ENCODE measurements around the gene PRKCZ.

The PRKCZ gene

DNA sequence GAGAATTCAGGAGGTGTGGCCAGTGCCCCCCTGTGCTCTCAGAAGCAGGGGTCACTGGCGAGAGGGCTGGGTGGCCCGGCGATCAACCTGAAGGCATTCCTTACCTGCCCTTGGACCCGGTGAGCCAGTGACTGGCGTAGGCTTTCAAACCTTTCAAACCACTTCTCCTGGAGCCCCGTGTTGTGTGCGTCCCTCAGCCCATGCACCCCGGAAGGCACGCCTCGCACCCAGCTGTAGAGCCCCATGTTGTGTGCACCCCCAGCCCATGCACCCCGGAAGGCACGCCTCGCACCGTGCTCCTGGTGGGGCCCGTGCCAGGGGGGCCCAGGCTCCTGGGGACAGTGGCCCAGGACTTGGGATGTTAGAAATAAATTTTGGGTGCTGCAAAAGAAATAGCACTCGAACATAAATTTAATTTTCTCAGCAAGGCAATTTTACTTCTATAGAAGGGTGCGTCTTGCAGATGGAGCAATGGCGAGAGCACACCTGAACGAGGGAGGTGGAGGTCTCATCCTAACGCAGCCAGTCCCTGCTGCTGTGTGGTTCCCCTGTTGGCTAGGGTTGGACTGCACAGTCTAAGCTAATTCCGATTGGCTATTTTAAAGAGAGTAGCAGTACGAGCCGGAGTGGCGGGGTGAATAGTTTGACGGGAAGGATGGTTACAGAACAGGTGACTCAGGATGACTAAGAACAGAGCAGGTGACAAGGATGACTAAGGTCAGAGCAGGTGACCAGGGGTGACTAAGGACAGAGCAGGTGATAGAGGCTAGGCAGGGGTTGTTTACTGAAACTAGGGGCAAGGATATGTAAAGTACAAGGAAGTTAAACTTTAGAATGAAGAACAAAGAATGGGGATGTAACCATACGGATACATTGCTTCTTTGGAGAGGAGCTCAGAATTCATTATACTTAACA lies 47.4 kb downstream of the PRKCZ start:
- no peak for TF ChIP-seq TAF1 (IDR thresholded peaks at IDR 0.05; ENCODE audit: borderline replicate concordance, insufficient read depth, low read length)
- TF ChIP-seq FOXP2 (optimal IDR thresholded peaks at IDR 0.05; ENCODE audit: borderline replicate concordance, extremely low read depth, extremely low read length, insufficient read depth), result no peak
- TF ChIP-seq SIN3A (IDR thresholded peaks at IDR 0.05; ENCODE audit: borderline replicate concordance, insufficient read depth, low read length), result no peak
- no peak for TF ChIP-seq REST (IDR thresholded peaks at IDR 0.05; ENCODE audit: insufficient read depth in 1 of 2, low read depth in 2 of 2, low read length in 2 of 2)
- no peak for TF ChIP-seq POLR2AphosphoS5 (IDR thresholded peaks at IDR 0.05; ENCODE audit: low read depth, low read length)

DNA sequence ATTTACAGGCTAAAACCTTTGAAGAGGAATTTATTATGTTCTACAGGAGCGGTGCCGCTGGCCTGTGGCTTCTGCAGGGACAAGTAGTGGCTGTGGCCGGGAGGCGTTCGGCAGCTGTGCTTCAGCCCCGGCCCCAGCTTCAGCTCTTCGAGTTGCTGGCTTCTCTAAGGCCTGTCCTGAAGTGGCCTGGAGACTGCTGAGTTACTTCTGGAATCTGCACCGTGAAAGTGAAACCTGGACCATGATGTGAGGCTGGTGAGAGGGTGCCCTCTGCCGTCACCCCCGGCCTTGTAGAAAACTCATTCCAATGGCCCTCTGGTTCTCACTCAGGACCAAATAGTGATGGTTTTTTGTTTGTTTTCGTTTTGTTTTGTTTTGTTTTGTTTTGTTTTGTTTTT lies 48.1 kb downstream of the PRKCZ start:
- TF ChIP-seq REST (IDR thresholded peaks at IDR 0.05; ENCODE audit: insufficient read depth in 1 of 2, low read depth in 2 of 2, low read length in 2 of 2) (no peak), TAF1 (IDR thresholded peaks at IDR 0.05; ENCODE audit: borderline replicate concordance, insufficient read depth, low read length) (no peak), SIN3A (IDR thresholded peaks at IDR 0.05; ENCODE audit: borderline replicate concordance, insufficient read depth, low read length) (no peak), FOXP2 (optimal IDR thresholded peaks at IDR 0.05; ENCODE audit: borderline replicate concordance, extremely low read depth, extremely low read length, insufficient read depth) (no peak), POLR2AphosphoS5 (IDR thresholded peaks at IDR 0.05; ENCODE audit: low read depth, low read length) (no peak)

GRCh38 chr1:2098839-2099785 lies 48.9 kb downstream of the PRKCZ start:
- TF ChIP-seq POLR2AphosphoS5 (IDR thresholded peaks at IDR 0.05; ENCODE audit: low read depth, low read length), result no peak
- TF ChIP-seq SIN3A (IDR thresholded peaks at IDR 0.05; ENCODE audit: borderline replicate concordance, insufficient read depth, low read length), result no peak
- no peak for TF ChIP-seq FOXP2 (optimal IDR thresholded peaks at IDR 0.05; ENCODE audit: borderline replicate concordance, extremely low read depth, extremely low read length, insufficient read depth)

- TF ChIP-seq TAF1 (IDR thresholded peaks at IDR 0.05; ENCODE audit: borderline replicate concordance, insufficient read depth, low read length), result no peak
- no peak for TF ChIP-seq SIN3A (IDR thresholded peaks at IDR 0.05; ENCODE audit: borderline replicate concordance, insufficient read depth, low read length)
- no peak for TF ChIP-seq FOXP2 (optimal IDR thresholded peaks at IDR 0.05; ENCODE audit: borderline replicate concordance, extremely low read depth, extremely low read length, insufficient read depth)
- TF ChIP-seq REST (IDR thresholded peaks at IDR 0.05; ENCODE audit: insufficient read depth in 1 of 2, low read depth in 2 of 2, low read length in 2 of 2), result no peak
- TF ChIP-seq POLR2AphosphoS5 (IDR thresholded peaks at IDR 0.05; ENCODE audit: low read depth, low read length), result no peak
Measured at GRCh38 chr1:2099886-2100779, 49.9 kb downstream of the PRKCZ start.

Data from PFSK-1 (cell line).